Vagina (tissue), 2 donors: ENCODE results near the gene CCSER1.

ENCODE experiments used
- CTCF ChIP-seq, 3 experiments: fragments of 450-650 bp in 2 of 3; fragments of 200-600 bp in 1 of 3; sonication (generic) in 1 of 3; IDR thresholded peaks; one replicate each; pipeline ENCODE4 v1.5.1; 2017 to 2019; ENCODE audit warnings: antibody characterized with exemption in 3 of 3, mild to moderate bottlenecking in 2 of 3, moderate library complexity in 2 of 3
- POLR2AphosphoS5 ChIP-seq, 2 donors: sonication (generic); formaldehyde crosslinking; IDR thresholded peaks; one replicate each; pipeline ENCODE4 v1.9.0; 2017; ENCODE audit warnings: antibody characterized with exemption in 2 of 2, mild to moderate bottlenecking in 2 of 2, low read depth in 1 of 2; ENCODE audit not compliant: insufficient read depth in 1 of 2

- TF ChIP-seq CTCF (IDR thresholded peaks at IDR 0.05) (no peak), POLR2AphosphoS5 (IDR thresholded peaks at IDR 0.05; ENCODE audit: insufficient read depth in 1 of 2, low read depth in 1 of 2) (no peak)
Measured at GRCh38 chr4:90926957-90927356, 799.8 kb downstream of the CCSER1 start.
